Keratinocyte (primary cell): ENCODE results near the gene PRKAG2. TPM values are rescaled to one million over a fixed set of nuclear protein-coding genes. Genes with fewer than 3 reads are reported as not detected.

Experiments
- DNase-seq: peaks from one replicate; pipeline ENCODE4 v3.0.0-alpha.2; 2011; ENCODE audit warnings: low read depth, missing footprints, low spot score
- FAIRE-seq: peaks from 2 replicates; lab custom pipeline; 2011; peaks lifted over from hg19 to GRCh38; lab: Jason Lieb, UNC
- H2AFZ ChIP-seq: 2 replicates; pipeline ENCODE4 v1.6.0; 2012; ENCODE audit warnings: low read length, control low read depth, inconsistent platforms; ENCODE audit not compliant: control insufficient read depth
- H3K27ac ChIP-seq: 2 replicates; pipeline ENCODE4 v1.5.1; 2011; ENCODE audit warnings: low read length; ENCODE audit not compliant: control insufficient read depth, insufficient read depth
- H3K27me3 ChIP-seq: 3 replicates; pipeline ENCODE4 v1.6.0; 2011; ENCODE audit warnings: low read length; ENCODE audit not compliant: control insufficient read depth, insufficient read depth; ENCODE audit errors: extremely low read depth
- H3K36me3 ChIP-seq, 2 experiments: 2 replicates in 1 of 2; 3 replicates in 1 of 2; pipeline ENCODE4 v1.5.1; 2011; ENCODE audit warnings: low read length in 2 of 2, mild to moderate bottlenecking in 1 of 2; ENCODE audit not compliant: control insufficient read depth in 2 of 2, insufficient read depth in 2 of 2; ENCODE audit errors: extremely low read depth in 1 of 2
- H3K4me1 ChIP-seq: 3 replicates; pipeline ENCODE4 v1.5.1; 2011; ENCODE audit warnings: low read length; ENCODE audit not compliant: control insufficient read depth, insufficient read depth; ENCODE audit errors: extremely low read depth
- H3K4me2 ChIP-seq: 3 replicates; pipeline ENCODE4 v1.6.0; 2011; ENCODE audit warnings: low read depth, low read length; ENCODE audit not compliant: control insufficient read depth, insufficient read depth; ENCODE audit errors: extremely low read depth
- H3K4me3 ChIP-seq, 3 experiments: fragments of 200-600 bp in 1 of 3; sonication (generic) in 1 of 3; 2 replicates in 2 of 3; 3 replicates in 1 of 3; pipeline ENCODE4 v1.5.1; 2011 to 2016; ENCODE audit warnings: low read length in 3 of 3, mild to moderate bottlenecking in 3 of 3, control low read depth in 2 of 3, inconsistent platforms in 1 of 3, low read depth in 1 of 3, mixed read lengths in 1 of 3, mixed run types in 1 of 3, moderate library complexity in 1 of 3; ENCODE audit not compliant: control insufficient read depth in 2 of 3, insufficient read depth in 2 of 3; ENCODE audit errors: extremely low read depth in 1 of 3
- H3K79me2 ChIP-seq: 2 replicates; pipeline ENCODE4 v1.6.0; 2012; ENCODE audit warnings: low read length; ENCODE audit not compliant: control insufficient read depth, insufficient read depth
- H3K9ac ChIP-seq: 3 replicates; pipeline ENCODE4 v1.6.0; 2011; ENCODE audit warnings: low read length; ENCODE audit not compliant: control insufficient read depth, insufficient read depth; ENCODE audit errors: extremely low read depth
- H3K9me1 ChIP-seq: 3 replicates; pipeline ENCODE4 v1.6.0; 2011; ENCODE audit warnings: low read length; ENCODE audit not compliant: control insufficient read depth, insufficient read depth; ENCODE audit errors: extremely low read depth
- H3K9me3 ChIP-seq: 2 replicates; pipeline ENCODE4 v1.5.1; 2012; ENCODE audit warnings: low read depth, low read length; ENCODE audit not compliant: control insufficient read depth
- H4K20me1 ChIP-seq: 3 replicates; pipeline ENCODE4 v1.6.0; 2011; ENCODE audit warnings: low read length; ENCODE audit not compliant: control insufficient read depth, insufficient read depth; ENCODE audit errors: extremely low read depth
- CTCF ChIP-seq, 3 experiments: IDR thresholded peaks in 1 of 3; conservative IDR thresholded peaks in 1 of 3; optimal IDR thresholded peaks in 1 of 3; 2 replicates in 2 of 3; 3 replicates in 1 of 3; pipeline versions ENCODE3 to v1.5.1; 2011; ENCODE audit warnings: low read length in 3 of 3, mild to moderate bottlenecking in 3 of 3, moderate library complexity in 2 of 3, control low read depth in 1 of 3, inconsistent platforms in 1 of 3; ENCODE audit not compliant: insufficient read depth in 2 of 3; ENCODE audit errors: extremely low read depth in 1 of 3
- EZH2 ChIP-seq: IDR thresholded peaks from one replicate; pipeline ENCODE4 v1.6.1; 2012; ENCODE audit warnings: inconsistent platforms, mild to moderate bottlenecking, low read length, moderate library complexity
- dilution Hi-C: fragments of 300-500 bp; cut with MboI; formaldehyde crosslinking; loops from one replicate; pipeline ENCODE4 v1.7.0; 2020; ENCODE audit warnings: low sequenced_read_pairs; ENCODE audit not compliant: extremely low pct_ligation_motif_present
- polyA plus RNA-seq, 5 experiments: library from polyadenylated mRNA; depleted of rRNA in 3 of 5; stranded (reverse) in 3 of 5; stranded (forward) in 1 of 5; unstranded in 1 of 5; fragments of >200 nt; gene quantifications; 1 replicate in 1 of 5; 2 replicates in 3 of 5; 3 replicates in 1 of 5; pipeline versions ENCODE4 v1.2.1 to v1.2.3, GENCODE V29; 2011 to 2012; ENCODE audit warnings: missing spikeins in 2 of 5, low read depth in 1 of 5, low replicate concordance in 1 of 5

The PRKAG2 gene
- polyA plus RNA-seq, 1 donor (not counting 4 experiments of a cell fraction or from before 2014, with no cell fraction given): 39.5 TPM

GRCh38 chr7:151900986-151901621 lies 24.2 kb upstream of the PRKAG2 start:
- DNase-seq: no peak
- TF ChIP-seq CTCF (optimal IDR thresholded peaks at IDR 0.05 in 1 of 3, IDR thresholded peaks at IDR 0.05 in 1 of 3, conservative IDR thresholded peaks at IDR 0.05 in 1 of 3; ENCODE audit: extremely low read depth in 1 of 3, insufficient read depth in 2 of 3, low read length in 3 of 3) (no peak), EZH2 (no peak)
- Histone ChIP-seq H3K9ac (no peak overlapping the region), H3K9me1 (no peaks in the 10 kb centered on the region), H3K27me3 (peaks cover 12% of the 10 kb centered on the region), H3K4me3 (no peak overlapping the region), H4K20me1 (no peaks in the 10 kb centered on the region), H3K27ac (no peak overlapping the region), H3K4me2 (no peak overlapping the region), H3K9me3 (no peaks in the 10 kb centered on the region), H3K4me1 (no peaks in the 10 kb centered on the region), H3K79me2 (no peaks in the 10 kb centered on the region), H3K36me3 (no peaks in the 10 kb centered on the region), H2AFZ (no peak overlapping the region)
- FAIRE-seq: no peak
- dilution Hi-C loops: no loop called here

GRCh38 chr7:151900591-151900985 lies 23.7 kb upstream of the PRKAG2 start:
- FAIRE-seq (no peak), DNase-seq (no peak)
- H3K27ac ChIP-seq: no peak overlapping the region
- no peak overlapping the region for H3K9ac ChIP-seq
- H3K36me3 ChIP-seq: no peaks in the 10 kb centered on the region
- dilution Hi-C loops: no loop called here
- no peaks in the 10 kb centered on the region for H3K79me2 ChIP-seq
- H3K27me3 ChIP-seq: peaks cover 12% of the 10 kb centered on the region
- no peak overlapping the region for H3K4me3 ChIP-seq
- H3K9me1 ChIP-seq: no peaks in the 10 kb centered on the region
- no peaks in the 10 kb centered on the region for H3K9me3 ChIP-seq
- no peak overlapping the region for H2AFZ ChIP-seq
- peaks cover under 1% of the 10 kb centered on the region for H3K4me1 ChIP-seq
- H4K20me1 ChIP-seq: no peaks in the 10 kb centered on the region
- no peak overlapping the region for H3K4me2 ChIP-seq
- TF ChIP-seq CTCF (optimal IDR thresholded peaks at IDR 0.05 in 1 of 3, IDR thresholded peaks at IDR 0.05 in 1 of 3, conservative IDR thresholded peaks at IDR 0.05 in 1 of 3; ENCODE audit: extremely low read depth in 1 of 3, insufficient read depth in 2 of 3, low read length in 3 of 3) (no peak), EZH2 (no peak)
